ENCODE data around the gene FBLN1. TPM values are rescaled to one million over a fixed set of nuclear protein-coding genes. Genes with fewer than 3 reads are reported as not detected.
A peak's percentile ranks its signal among the peaks of the same experiment; 100 is the strongest.

The FBLN1 gene
- total and polyA plus RNA-seq, 2 experiments from 2014 or later: 137 to 304 TPM

GRCh38 chr22:45576730-45577464 is 74.2 kb downstream of the FBLN1 start:
- H3K36me3 ChIP-seq (ENCODE audit: low read depth): no peaks in the 10 kb centered on the region
- in situ Hi-C loops (cut with MboI): loop anchor here (10.0 kb wide), 1 partner anchor 408 kb away; no protein-coding TSS in a partner anchor
- 93 to 96% methylated on average over 17 to 19 of the region's 19 CpGs for whole genome bisulfite sequencing, 2 experiments (ENCODE audit: low coverage in 1 of 2, low lambda C conversion rate in 2 of 2, missing lambda C conversion rate in 2 of 2)

GRCh38 chr22:45577746-45578523 is 75.3 kb downstream of the FBLN1 start:
- no peaks in the 10 kb centered on the region for H3K36me3 ChIP-seq (ENCODE audit: low read depth)
- no peaks in the 10 kb centered on the region for H4K20me1 ChIP-seq (ENCODE audit: insufficient read depth)
- TF ChIP-seq EZH2 (IDR thresholded peaks at IDR 0.05; ENCODE audit: insufficient read depth, poor library complexity, severe bottlenecking): no peak
- TF ChIP-seq EZH2phosphoT487 (IDR thresholded peaks at IDR 0.05; ENCODE audit: insufficient read depth, low read depth): no peak
- no peak overlapping the region for H3K4me2 ChIP-seq (ENCODE audit: unreplicated experiment)
- no peak overlapping the region for H3K4me3 ChIP-seq
- H2AFZ ChIP-seq: no peak overlapping the region
- no peak overlapping the region for H3K27ac ChIP-seq
- no peaks in the 10 kb centered on the region for H3K9me3 ChIP-seq (ENCODE audit: low read depth)
- H3K27me3 ChIP-seq (replicated peaks; ENCODE audit: insufficient read depth): no peaks in the 10 kb centered on the region
- DNase-seq: peak; percentile 88
- no peaks in the 10 kb centered on the region for H3K4me1 ChIP-seq (ENCODE audit: insufficient read depth)
- in situ Hi-C loops (cut with MboI): loop anchor here (10.0 kb wide), 1 partner anchor 407 kb away; no protein-coding TSS in a partner anchor
- no peaks in the 10 kb centered on the region for H3K9me2 ChIP-seq (ENCODE audit: insufficient read depth)
- WGBS, 2 experiments (ENCODE audit: low coverage in 1 of 2, low lambda C conversion rate in 2 of 2, missing lambda C conversion rate in 2 of 2): 21 to 22% methylated on average over 27 of the region's 27 CpGs
- no peaks in the 10 kb centered on the region for H3F3A ChIP-seq (ENCODE audit: insufficient read depth)
- no peaks in the 10 kb centered on the region for H3K79me2 ChIP-seq (ENCODE audit: insufficient read depth)
- no peak overlapping the region for H3K9ac ChIP-seq

More at GRCh38 chr22:45576730-45577464, 74.2 kb downstream of the FBLN1 start:
- Histone ChIP-seq H3K4me2 (ENCODE audit: unreplicated experiment) (no peak overlapping the region), H3F3A (ENCODE audit: insufficient read depth) (no peaks in the 10 kb centered on the region), H3K9me2 (ENCODE audit: insufficient read depth) (no peaks in the 10 kb centered on the region), H4K20me1 (ENCODE audit: insufficient read depth) (no peaks in the 10 kb centered on the region), H3K79me2 (ENCODE audit: insufficient read depth) (no peaks in the 10 kb centered on the region), H3K9me3 (ENCODE audit: low read depth) (no peaks in the 10 kb centered on the region), H2AFZ (no peak overlapping the region), H3K9ac (no peak overlapping the region), H3K4me1 (ENCODE audit: insufficient read depth) (no peaks in the 10 kb centered on the region), H3K27me3 (replicated peaks; ENCODE audit: insufficient read depth) (no peaks in the 10 kb centered on the region), H3K4me3 (no peak overlapping the region), H3K27ac (no peak overlapping the region)
- DNase-seq: no peak
- no peak for TF ChIP-seq EZH2 (IDR thresholded peaks at IDR 0.05; ENCODE audit: insufficient read depth, poor library complexity, severe bottlenecking)
- TF ChIP-seq EZH2phosphoT487 (IDR thresholded peaks at IDR 0.05; ENCODE audit: insufficient read depth, low read depth): no peak

GRCh38 chr22:45578524-45579147 is 76.0 kb downstream of the FBLN1 start:
- Histone ChIP-seq H3K27ac (no peak overlapping the region), H3F3A (ENCODE audit: insufficient read depth) (no peaks in the 10 kb centered on the region), H4K20me1 (ENCODE audit: insufficient read depth) (no peaks in the 10 kb centered on the region), H2AFZ (no peak overlapping the region), H3K4me2 (ENCODE audit: unreplicated experiment) (no peak overlapping the region), H3K9ac (no peak overlapping the region), H3K27me3 (replicated peaks; ENCODE audit: insufficient read depth) (no peaks in the 10 kb centered on the region), H3K36me3 (ENCODE audit: low read depth) (no peaks in the 10 kb centered on the region), H3K4me1 (ENCODE audit: insufficient read depth) (no peaks in the 10 kb centered on the region), H3K9me3 (ENCODE audit: low read depth) (no peaks in the 10 kb centered on the region), H3K4me3 (no peak overlapping the region), H3K79me2 (ENCODE audit: insufficient read depth) (no peaks in the 10 kb centered on the region), H3K9me2 (ENCODE audit: insufficient read depth) (no peaks in the 10 kb centered on the region)
- DNase-seq: no peak
- 86 to 92% methylated on average over 5 to 7 of the region's 7 CpGs for WGBS, 2 experiments (ENCODE audit: low coverage in 1 of 2, low lambda C conversion rate in 2 of 2, missing lambda C conversion rate in 2 of 2)
- no peak for TF ChIP-seq EZH2 (IDR thresholded peaks at IDR 0.05; ENCODE audit: insufficient read depth, poor library complexity, severe bottlenecking)
- in situ Hi-C loops (cut with MboI): loop anchor here (10.0 kb wide), 1 partner anchor 406 kb away; no protein-coding TSS in a partner anchor

GRCh38 chr22:45579306-45579705 is 76.6 kb downstream of the FBLN1 start:
- H3K4me3 ChIP-seq: no peak overlapping the region
- TF ChIP-seq EZH2 (IDR thresholded peaks at IDR 0.05; ENCODE audit: insufficient read depth, poor library complexity, severe bottlenecking) (no peak), EZH2phosphoT487 (IDR thresholded peaks at IDR 0.05; ENCODE audit: insufficient read depth, low read depth) (no peak)
- in situ Hi-C loops (cut with MboI): loop anchor here (10.0 kb wide), 1 partner anchor 405 kb away; no protein-coding TSS in a partner anchor
- WGBS, 2 experiments (ENCODE audit: low coverage in 1 of 2, low lambda C conversion rate in 2 of 2, missing lambda C conversion rate in 2 of 2): 97 to 99% methylated on average over 11 to 13 of the region's 13 CpGs
- no peaks in the 10 kb centered on the region for H4K20me1 ChIP-seq (ENCODE audit: insufficient read depth)
- H3K4me2 ChIP-seq (ENCODE audit: unreplicated experiment): no peak overlapping the region
- H3K9me3 ChIP-seq (ENCODE audit: low read depth): no peaks in the 10 kb centered on the region
- H3K27me3 ChIP-seq (replicated peaks; ENCODE audit: insufficient read depth): no peaks in the 10 kb centered on the region
- no peaks in the 10 kb centered on the region for H3K36me3 ChIP-seq (ENCODE audit: low read depth)
- no peaks in the 10 kb centered on the region for H3K9me2 ChIP-seq (ENCODE audit: insufficient read depth)
- no peak overlapping the region for H3K27ac ChIP-seq
- no peaks in the 10 kb centered on the region for H3K4me1 ChIP-seq (ENCODE audit: insufficient read depth)
- no peaks in the 10 kb centered on the region for H3F3A ChIP-seq (ENCODE audit: insufficient read depth)
- no peak for DNase-seq
- H2AFZ ChIP-seq: no peak overlapping the region
- H3K9ac ChIP-seq: no peak overlapping the region
- H3K79me2 ChIP-seq (ENCODE audit: insufficient read depth): no peaks in the 10 kb centered on the region

Data from GM23248 (cell line).